Stimulated activated CD4-positive, alpha-beta T cell treated with anti-CD3 and anti-CD28 coated beads, Interleukin-12 subunit alpha, Interleukin-12 subunit beta, amount 100 ng/mL, for 24 hours (primary cell): Measurements from ENCODE around the gene MYO3B.

Experiments
- DNase-seq, 2 experiments: peaks; one replicate each; pipeline ENCODE4 v3.0.0-alpha.2; 2020; ENCODE audit warnings: low read depth in 2 of 2

The MYO3B gene

GRCh38 chr2:170554278-170554955 lies 376.5 kb downstream of the MYO3B start:
- DNase-seq, result no peak

DNA sequence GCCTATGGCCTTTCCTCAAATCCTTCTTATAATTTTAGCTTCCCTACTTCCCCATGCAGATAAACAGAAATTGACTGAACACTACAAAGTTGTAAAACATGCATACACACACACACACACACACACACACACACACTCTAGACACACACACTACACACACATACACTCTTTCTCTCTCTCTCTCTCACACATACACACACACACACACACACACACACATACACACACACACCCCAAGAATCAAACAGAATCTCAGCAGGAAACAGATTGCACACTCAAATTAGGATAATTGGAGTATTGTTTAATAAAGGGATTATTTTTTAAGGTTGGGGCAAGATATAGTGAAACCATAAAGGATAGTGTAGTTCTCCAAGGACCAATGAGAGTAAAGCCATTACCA lies 385.0 kb downstream of the MYO3B start:
- no peak for DNase-seq

DNA sequence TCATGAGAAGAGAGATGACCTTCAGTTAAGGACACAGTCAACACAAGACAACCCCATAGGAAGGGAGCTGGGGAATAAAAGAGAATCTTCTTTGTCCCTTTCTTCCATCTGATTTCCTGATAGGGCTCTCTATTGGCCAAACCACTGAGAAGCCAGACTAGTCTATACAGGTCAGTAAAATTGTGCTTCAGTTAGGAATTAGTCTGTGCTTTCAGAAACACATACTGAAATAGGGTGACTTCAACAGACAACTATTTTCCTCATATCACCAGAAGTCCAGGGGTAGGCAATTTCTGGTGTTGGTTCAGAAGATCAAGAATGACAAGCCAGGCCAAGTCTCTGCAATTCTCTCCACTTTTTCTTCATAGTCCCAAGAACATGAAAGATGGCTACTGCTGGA lies 385.5 kb downstream of the MYO3B start:
- no peak for DNase-seq

GRCh38 chr2:170566138-170566537 lies 388.2 kb downstream of the MYO3B start:
- DNase-seq, result no peak

DNA sequence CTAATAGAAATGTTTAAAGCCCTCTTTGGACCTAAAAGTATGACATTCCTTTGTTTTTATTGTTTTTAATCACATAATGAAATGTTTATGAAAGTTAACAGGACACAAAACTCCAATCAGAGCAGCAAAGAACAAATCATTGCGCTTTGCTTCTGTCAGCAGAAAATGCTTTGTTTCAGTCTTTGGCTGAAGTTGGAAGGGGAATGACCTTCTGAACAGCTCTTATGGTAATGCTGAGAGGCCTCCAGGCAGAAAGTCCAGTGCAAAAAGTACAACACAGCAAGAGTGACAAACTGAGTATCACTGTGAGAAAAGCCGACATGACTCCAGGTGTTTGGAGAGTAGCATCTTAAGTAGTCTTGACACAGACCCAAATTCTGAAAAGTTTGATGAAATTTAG lies 389.5 kb downstream of the MYO3B start:
- no peak for DNase-seq

GRCh38 chr2:170568511-170568910 lies 390.6 kb downstream of the MYO3B start:
- DNase-seq, result no peak

- no peak for DNase-seq
These were observed 393.7 kb downstream of the MYO3B start for GRCh38 chr2:170571612-170572011.

DNA sequence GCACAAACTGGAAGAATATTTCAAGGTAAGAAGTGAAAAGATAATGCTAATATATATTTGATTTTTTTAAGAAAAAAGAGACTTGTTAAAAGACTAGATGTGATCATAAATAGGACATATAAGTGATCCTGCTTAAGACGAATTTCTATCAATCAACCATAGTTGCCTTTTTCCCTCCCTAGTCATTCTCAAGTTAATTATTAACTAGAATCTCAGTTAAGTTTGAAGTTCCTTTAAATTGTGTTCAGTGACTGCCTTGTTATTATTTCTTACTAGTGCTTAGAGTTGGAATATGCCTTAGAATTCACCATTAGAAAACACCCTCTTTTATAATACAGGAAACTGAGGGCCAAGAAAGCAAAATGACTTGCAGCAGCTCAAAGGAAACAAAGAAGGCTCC lies 395.7 kb downstream of the MYO3B start:
- DNase-seq, result no peak

- DNase-seq, result no peak
These were observed 398.3 kb downstream of the MYO3B start for GRCh38 chr2:170576296-170576695.

- no peak for DNase-seq
These were observed 399.4 kb downstream of the MYO3B start for GRCh38 chr2:170577356-170577755.

DNA sequence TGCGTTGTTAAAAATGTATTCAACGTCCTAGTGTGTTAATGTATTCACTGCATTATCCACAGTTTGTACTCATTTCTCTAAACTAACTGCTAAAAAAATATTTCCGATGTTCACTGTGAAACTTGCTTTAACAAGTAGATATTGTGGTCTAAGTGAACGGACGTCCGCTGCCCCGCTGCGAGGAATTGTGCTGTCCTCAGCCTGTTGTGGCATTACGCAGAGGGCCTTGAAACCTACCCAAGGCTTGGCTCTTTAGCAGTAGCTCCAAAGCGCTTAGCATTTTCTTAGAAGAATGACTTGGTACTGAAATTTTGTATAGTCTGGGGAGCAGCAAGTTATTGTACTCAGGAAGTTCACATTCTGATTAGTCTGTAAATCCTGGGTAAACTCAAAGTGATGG lies 400.7 kb downstream of the MYO3B start:
- DNase-seq, result no peak

GRCh38 chr2:170579511-170579910 lies 401.6 kb downstream of the MYO3B start:
- DNase-seq, result no peak

DNA sequence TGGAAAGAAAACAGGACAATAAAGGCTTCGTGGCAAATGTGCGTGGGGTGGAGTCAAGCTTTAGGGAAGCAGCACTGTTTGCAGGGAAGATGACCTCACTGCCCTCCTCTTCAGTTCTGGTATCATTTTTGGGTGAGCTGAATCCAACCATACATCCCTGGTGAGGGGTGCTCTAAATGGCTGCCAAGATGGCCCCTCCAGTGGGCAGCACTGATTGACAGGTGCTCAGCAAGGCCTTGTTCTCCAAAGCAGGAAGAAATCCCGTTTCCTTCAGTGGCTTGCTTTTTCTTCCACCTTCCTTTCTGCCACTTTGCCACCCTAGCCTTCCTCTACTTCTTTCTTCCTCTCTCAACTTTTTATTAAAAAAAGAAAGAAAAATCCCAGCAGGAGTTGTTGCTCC lies 404.4 kb downstream of the MYO3B start:
- no peak for DNase-seq

DNA sequence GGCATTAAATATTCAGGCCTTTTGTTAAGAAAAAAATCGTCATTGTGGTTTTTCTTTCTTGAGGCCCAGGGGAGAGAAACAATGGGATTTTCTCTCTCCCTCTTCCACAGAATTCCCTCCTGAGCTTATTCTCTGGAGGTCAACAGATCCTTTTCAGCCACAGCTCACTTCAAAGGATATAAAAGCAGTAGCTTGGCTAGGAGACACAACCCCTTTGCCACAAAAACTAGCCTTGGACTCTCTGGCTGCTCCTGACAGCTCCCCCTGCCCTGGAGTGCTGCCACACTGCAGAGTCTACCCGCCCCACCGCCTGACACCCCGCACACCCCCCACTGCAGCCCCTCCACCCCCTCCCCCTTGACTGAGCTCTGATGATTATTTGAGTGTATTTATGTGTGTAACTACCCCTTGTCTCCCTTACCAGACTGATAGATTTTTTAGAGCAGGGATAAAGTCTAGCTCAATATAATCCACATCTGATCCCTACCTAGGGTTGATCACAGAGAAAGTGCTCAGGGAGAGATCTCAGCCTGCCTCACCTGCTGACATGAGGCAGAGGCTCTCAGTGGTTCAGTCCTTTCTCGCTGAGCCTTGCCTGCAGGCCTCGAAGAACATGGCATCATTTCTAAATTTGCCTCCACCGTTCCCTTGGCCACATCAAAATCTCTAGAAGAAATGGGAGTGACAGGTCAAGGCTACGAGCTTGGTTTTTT lies 405.0 kb downstream of the MYO3B start:
- DNase-seq, result no peak

DNA sequence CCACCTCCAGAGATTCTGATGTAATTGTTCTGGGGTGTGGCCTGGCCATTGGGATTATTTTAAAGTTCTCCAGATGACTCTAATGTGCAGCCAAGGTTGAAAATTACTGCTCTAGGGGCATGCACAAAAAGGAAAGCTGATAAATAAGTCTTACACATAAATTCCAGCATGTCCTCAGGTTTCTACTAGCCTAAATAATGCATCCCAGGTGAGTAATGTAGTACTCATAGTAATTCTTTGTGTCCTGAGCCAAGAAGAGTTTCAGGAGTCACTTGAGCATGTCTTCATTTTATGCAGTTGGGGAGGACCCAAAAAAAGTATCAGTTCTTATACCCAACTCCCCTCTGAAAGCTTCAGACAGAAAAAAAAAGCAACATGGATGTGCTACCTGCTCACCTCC lies 407.1 kb downstream of the MYO3B start:
- no peak for DNase-seq

DNA sequence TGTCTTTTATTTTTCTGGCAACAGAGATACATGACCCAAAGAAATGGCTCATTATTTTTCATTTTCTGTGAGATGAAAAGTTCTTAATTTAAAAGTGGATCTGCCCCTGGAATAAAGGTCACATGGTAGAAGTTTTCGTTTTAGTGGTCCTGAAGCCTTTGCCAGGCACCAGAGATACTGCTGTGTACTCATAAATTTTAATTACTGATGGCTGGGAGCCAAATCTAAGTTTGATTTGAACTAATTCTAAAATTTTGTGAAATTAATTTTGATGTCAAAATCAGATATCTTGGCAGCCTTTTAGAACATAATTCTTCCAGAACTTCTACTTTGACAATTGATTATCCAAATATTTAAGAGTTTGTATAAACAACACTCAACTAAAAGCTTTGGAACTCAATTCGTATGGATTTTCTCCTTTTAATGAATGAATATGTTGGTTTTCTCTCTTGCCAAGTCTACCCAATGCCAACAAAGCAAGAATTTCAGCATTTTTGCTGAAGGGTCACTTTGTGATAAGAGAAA lies 408.7 kb downstream of the MYO3B start:
- DNase-seq, result no peak

DNA sequence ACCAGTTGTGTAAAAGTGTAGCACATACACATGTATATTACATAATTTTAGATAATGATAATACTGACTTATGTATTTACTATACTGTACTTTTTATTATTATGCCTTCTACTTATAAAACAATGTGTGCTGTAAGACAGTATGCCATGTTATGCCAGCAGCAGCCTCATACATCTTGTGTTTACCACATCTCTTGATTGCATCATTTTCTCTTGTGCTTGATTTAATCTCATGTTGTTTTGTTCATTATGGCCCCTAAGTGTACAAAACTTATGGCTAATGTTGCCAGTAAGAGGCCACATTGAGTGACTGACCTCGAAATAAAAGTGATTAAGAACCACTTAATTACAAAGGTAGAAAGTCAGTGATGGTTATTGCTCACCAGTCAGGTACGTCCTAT lies 409.2 kb downstream of the MYO3B start:
- no peak for DNase-seq

- DNase-seq, result no peak
These were observed 410.0 kb downstream of the MYO3B start for GRCh38 chr2:170587922-170588321.

DNA sequence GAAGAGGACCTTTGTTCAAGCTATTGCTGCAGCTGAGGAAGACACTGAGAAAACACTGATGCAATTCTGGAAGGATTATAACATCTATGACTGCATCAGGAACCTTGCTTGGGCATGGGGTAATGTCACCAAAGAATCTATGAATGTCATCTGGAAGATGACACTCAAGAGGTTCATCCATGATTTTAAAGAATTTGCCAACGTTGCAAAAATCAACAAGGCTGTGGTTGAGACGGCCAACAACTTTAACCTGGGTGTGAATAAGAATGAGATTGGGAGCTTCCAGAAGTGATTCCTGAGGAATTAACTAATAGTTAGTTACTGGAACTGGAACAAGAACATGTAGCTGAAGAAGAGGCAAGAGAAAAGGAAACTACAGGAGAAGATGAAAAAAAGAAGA lies 410.8 kb downstream of the MYO3B start:
- no peak for DNase-seq

GRCh38 chr2:170596576-170596975 lies 418.6 kb downstream of the MYO3B start:
- DNase-seq, result no peak

DNA sequence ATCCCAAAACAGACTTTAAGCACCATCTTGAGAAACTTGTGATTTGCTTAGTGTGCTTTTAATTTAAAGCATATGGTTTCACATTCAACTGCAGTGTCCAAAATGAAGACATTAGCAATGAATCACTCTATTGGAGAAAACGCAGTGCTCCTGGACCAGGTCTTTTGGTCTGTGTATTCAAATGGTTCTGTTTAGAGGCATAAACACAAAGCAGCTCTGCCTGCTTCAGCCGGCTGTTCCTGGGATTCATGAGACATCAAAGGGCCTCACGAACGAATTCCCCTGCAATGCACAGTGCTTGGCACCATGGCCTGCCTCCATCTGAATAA lies 420.1 kb downstream of the MYO3B start:
- DNase-seq, result no peak

GRCh38 chr2:170601489-170601888 lies 423.5 kb downstream of the MYO3B start:
- no peak for DNase-seq

- no peak for DNase-seq
These were observed 427.9 kb downstream of the MYO3B start for GRCh38 chr2:170605862-170606261.

- no peak for DNase-seq
These were observed 429.2 kb downstream of the MYO3B start for GRCh38 chr2:170607171-170607570.
